Mammary epithelial cell (primary cell): ENCODE data around the gene AMBP.

ENCODE experiments used
- EZH2 ChIP-seq: IDR thresholded peaks from 2 replicates; pipeline ENCODE4 v1.6.1; 2012; ENCODE audit warnings: low read length, inconsistent platforms, borderline replicate concordance
- TF ChIP-seq, protein P1 (sequence below), 2 donors: IDR thresholded peaks in 1 of 2; conservative IDR thresholded peaks in 1 of 2; 2 replicates each; pipeline ENCODE4 v1.5.1; 2011 to 2012; ENCODE audit warnings: inconsistent platforms in 2 of 2, low read length in 2 of 2, mild to moderate bottlenecking in 2 of 2, control low read depth in 1 of 2, low read depth in 1 of 2; ENCODE audit not compliant: insufficient read depth in 1 of 2; ENCODE audit errors: extremely low read depth in 1 of 2

- TF ChIP-seq, protein P1, sequence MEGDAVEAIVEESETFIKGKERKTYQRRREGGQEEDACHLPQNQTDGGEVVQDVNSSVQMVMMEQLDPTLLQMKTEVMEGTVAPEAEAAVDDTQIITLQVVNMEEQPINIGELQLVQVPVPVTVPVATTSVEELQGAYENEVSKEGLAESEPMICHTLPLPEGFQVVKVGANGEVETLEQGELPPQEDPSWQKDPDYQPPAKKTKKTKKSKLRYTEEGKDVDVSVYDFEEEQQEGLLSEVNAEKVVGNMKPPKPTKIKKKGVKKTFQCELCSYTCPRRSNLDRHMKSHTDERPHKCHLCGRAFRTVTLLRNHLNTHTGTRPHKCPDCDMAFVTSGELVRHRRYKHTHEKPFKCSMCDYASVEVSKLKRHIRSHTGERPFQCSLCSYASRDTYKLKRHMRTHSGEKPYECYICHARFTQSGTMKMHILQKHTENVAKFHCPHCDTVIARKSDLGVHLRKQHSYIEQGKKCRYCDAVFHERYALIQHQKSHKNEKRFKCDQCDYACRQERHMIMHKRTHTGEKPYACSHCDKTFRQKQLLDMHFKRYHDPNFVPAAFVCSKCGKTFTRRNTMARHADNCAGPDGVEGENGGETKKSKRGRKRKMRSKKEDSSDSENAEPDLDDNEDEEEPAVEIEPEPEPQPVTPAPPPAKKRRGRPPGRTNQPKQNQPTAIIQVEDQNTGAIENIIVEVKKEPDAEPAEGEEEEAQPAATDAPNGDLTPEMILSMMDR (conservative IDR thresholded peaks at IDR 0.05 in 1 of 2, IDR thresholded peaks at IDR 0.05 in 1 of 2; ENCODE audit: extremely low read depth in 1 of 2, insufficient read depth in 1 of 2, low read depth in 1 of 2, low read length in 2 of 2): no peak
- TF ChIP-seq EZH2: no peak
Observed at GRCh38 chr9:114070188-114071103, 7.7 kb downstream of the AMBP start.
